PFSK-1 (cell line): ENCODE results near the gene MYL9.

Experiments used
- FOXP2 ChIP-seq: optimal IDR thresholded peaks from 2 replicates; pipeline ENCODE3; 2011; ENCODE audit warnings: borderline replicate concordance, control low read depth, inconsistent platforms; ENCODE audit not compliant: insufficient read depth; ENCODE audit errors: extremely low read length, extremely low read depth
- POLR2AphosphoS5 ChIP-seq: IDR thresholded peaks from 2 replicates; pipeline ENCODE4 v1.6.1; 2012; ENCODE audit warnings: low read depth, mild to moderate bottlenecking, control low read depth, low read length, moderate library complexity
- SIN3A ChIP-seq: IDR thresholded peaks from 2 replicates; pipeline ENCODE4 v1.6.1; 2012; ENCODE audit warnings: mild to moderate bottlenecking, low read length, moderate library complexity, borderline replicate concordance; ENCODE audit not compliant: insufficient read depth
- TAF1 ChIP-seq: IDR thresholded peaks from 2 replicates; pipeline ENCODE4 v1.6.1; 2012; ENCODE audit warnings: low read length, control low read depth, borderline replicate concordance; ENCODE audit not compliant: insufficient read depth
- TF ChIP-seq, protein P1 (sequence below), 2 experiments: IDR thresholded peaks; 2 replicates each; pipeline versions ENCODE4 v1.6.1 to v1.8.0; 2011 to 2012; ENCODE audit warnings: low read depth in 2 of 2, low read length in 2 of 2, control low read depth in 1 of 2, inconsistent platforms in 1 of 2, mild to moderate bottlenecking in 1 of 2, moderate library complexity in 1 of 2; ENCODE audit not compliant: insufficient read depth in 1 of 2

Gene MYL9

DNA sequence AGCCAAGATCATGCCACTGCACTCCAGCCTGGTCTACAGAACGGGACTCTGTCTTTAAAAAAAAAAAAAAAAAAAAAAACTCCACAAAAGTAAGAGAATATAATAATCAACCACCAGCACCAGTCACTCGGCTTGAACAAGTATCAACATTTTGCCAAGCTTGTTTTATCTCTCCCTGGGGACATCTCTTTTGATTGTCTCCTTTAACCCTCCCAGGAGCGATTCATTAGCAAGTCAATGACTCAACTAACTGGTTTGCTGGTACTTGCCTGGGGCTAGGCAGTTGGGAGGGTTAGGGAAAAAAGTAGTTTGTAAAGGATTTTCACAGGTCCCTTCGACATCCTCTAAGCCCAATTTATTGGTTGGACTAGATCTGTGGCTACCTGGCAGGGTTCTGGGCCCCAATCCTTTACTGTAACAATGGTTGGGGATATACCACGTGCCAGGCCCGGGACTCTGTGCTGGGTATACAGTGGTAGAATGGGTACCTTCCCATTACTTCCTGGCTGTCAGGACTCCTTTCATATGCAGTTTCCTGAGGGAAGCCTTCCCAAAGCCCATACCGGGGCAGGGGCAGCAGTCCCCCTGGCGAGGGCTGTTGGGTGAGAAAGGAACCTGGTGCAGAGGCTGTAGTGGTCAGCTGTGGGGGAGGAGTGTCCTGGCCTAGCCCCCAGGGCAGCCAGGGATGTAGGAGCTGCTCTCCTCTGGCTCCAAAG, 44.2 kb downstream of the MYL9 start:
- TF ChIP-seq, protein P1, sequence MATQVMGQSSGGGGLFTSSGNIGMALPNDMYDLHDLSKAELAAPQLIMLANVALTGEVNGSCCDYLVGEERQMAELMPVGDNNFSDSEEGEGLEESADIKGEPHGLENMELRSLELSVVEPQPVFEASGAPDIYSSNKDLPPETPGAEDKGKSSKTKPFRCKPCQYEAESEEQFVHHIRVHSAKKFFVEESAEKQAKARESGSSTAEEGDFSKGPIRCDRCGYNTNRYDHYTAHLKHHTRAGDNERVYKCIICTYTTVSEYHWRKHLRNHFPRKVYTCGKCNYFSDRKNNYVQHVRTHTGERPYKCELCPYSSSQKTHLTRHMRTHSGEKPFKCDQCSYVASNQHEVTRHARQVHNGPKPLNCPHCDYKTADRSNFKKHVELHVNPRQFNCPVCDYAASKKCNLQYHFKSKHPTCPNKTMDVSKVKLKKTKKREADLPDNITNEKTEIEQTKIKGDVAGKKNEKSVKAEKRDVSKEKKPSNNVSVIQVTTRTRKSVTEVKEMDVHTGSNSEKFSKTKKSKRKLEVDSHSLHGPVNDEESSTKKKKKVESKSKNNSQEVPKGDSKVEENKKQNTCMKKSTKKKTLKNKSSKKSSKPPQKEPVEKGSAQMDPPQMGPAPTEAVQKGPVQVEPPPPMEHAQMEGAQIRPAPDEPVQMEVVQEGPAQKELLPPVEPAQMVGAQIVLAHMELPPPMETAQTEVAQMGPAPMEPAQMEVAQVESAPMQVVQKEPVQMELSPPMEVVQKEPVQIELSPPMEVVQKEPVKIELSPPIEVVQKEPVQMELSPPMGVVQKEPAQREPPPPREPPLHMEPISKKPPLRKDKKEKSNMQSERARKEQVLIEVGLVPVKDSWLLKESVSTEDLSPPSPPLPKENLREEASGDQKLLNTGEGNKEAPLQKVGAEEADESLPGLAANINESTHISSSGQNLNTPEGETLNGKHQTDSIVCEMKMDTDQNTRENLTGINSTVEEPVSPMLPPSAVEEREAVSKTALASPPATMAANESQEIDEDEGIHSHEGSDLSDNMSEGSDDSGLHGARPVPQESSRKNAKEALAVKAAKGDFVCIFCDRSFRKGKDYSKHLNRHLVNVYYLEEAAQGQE (IDR thresholded peaks at IDR 0.05; ENCODE audit: insufficient read depth in 1 of 2, low read depth in 2 of 2, low read length in 2 of 2), result no peak
- TF ChIP-seq TAF1 (0 out of 2 replicates have a peak, but pooled peaks have one; percentile 18), FOXP2 (no peak), SIN3A (no peak), POLR2AphosphoS5 (peak; percentile 22; the same call in 1 of the 2 replicates)

GRCh38 chr20:36587388-36588070, 46.2 kb downstream of the MYL9 start:
- no peak for TF ChIP-seq SIN3A
- TF ChIP-seq FOXP2, result no peak
- TF ChIP-seq, protein P1 (IDR thresholded peaks at IDR 0.05; ENCODE audit: insufficient read depth in 1 of 2, low read depth in 2 of 2, low read length in 2 of 2), result no peak
- TF ChIP-seq TAF1, result no peak
- TF ChIP-seq POLR2AphosphoS5, result no peak

DNA sequence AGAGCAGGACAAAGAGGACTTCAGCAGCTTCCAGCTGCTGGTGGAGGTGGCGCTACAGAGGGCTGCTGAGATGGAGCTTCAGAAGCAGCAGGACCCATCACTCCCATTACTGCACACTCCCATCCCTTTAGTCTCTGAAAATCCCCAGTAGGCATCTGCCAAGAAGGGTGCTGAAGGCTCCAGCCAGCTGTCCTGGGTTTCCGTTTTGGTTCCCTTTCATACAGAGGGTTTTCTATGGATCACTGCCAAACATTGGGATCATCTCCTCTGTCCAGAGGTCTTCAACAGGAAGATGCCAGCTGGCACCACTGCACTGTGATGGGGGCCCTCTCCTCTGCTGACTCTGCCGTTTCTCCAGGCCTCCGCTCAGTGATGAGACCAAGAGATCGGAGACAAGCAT, 50.0 kb downstream of the MYL9 start:
- no peak for TF ChIP-seq POLR2AphosphoS5
- TF ChIP-seq FOXP2, result no peak
- TF ChIP-seq, protein P1 (IDR thresholded peaks at IDR 0.05; ENCODE audit: insufficient read depth in 1 of 2, low read depth in 2 of 2, low read length in 2 of 2), result no peak
- TF ChIP-seq SIN3A, result no peak
- TF ChIP-seq TAF1, result no peak

- TF ChIP-seq POLR2AphosphoS5 (no peak), TAF1 (no peak)
- TF ChIP-seq, protein P1 (IDR thresholded peaks at IDR 0.05; ENCODE audit: insufficient read depth in 1 of 2, low read depth in 2 of 2, low read length in 2 of 2), result no peak
These were observed 50.7 kb downstream of the MYL9 start for GRCh38 chr20:36591854-36592641.
